ENCODE data around the gene ZNF516.

ZNF516 gene

GRCh38 chr18:76351961-76352581 is 143.0 kb downstream of the ZNF516 start (continued):
- TF ChIP-seq, protein P1, sequence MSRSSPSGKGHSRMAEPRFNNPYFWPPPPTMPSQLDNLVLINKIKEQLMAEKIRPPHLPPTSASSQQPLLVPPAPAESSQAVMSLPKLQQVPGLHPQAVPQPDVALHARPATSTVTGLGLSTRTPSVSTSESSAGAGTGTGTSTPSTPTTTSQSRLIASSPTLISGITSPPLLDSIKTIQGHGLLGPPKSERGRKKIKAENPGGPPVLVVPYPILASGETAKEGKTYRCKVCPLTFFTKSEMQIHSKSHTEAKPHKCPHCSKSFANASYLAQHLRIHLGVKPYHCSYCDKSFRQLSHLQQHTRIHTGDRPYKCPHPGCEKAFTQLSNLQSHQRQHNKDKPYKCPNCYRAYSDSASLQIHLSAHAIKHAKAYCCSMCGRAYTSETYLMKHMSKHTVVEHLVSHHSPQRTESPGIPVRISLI (tag by site-specific recombination; IDR thresholded peaks at IDR 0.05) = no peak
- TF ChIP-seq ZNF596 (tag by site-specific recombination; IDR thresholded peaks at IDR 0.05) (no peak), IKZF3 (tag by site-specific recombination; IDR thresholded peaks at IDR 0.05) (peak; percentile 70; the same call in 1 of the 2 replicates), OVOL3 (tag by site-specific recombination; IDR thresholded peaks at IDR 0.05) (no peak), KLF10 (tag by site-specific recombination; IDR thresholded peaks at IDR 0.05) (no peak), ZNF701 (tag by site-specific recombination; IDR thresholded peaks at IDR 0.05) (no peak), ZNF140 (tag by site-specific recombination; IDR thresholded peaks at IDR 0.05) (no peak), ZNF521 (tag by site-specific recombination; IDR thresholded peaks at IDR 0.05) (no peak), GFI1B (tag by site-specific recombination; IDR thresholded peaks at IDR 0.05) (no peak), ZFP41 (tag by site-specific recombination; IDR thresholded peaks at IDR 0.05; ENCODE audit: borderline replicate concordance) (no peak), ZNF391 (tag by site-specific recombination; IDR thresholded peaks at IDR 0.05; ENCODE audit: borderline replicate concordance, low read depth) (no peak), ZNF707 (tag by site-specific recombination; IDR thresholded peaks at IDR 0.05) (no peak), ZBTB49 (tag by site-specific recombination; IDR thresholded peaks at IDR 0.05; ENCODE audit: low read depth) (no peak), ZNF292 (tag by site-specific recombination; IDR thresholded peaks at IDR 0.05; ENCODE audit: borderline replicate concordance, low read depth) (no peak), ZBTB8A (tag by site-specific recombination; IDR thresholded peaks at IDR 0.05) (no peak), ZNF791 (tag by site-specific recombination; IDR thresholded peaks at IDR 0.05) (no peak), ZNF280D (tag by site-specific recombination; IDR thresholded peaks at IDR 0.05) (no peak), ZFP3 (tag by site-specific recombination; IDR thresholded peaks at IDR 0.05; ENCODE audit: low read depth) (no peak), ZNF664 (tag by site-specific recombination; IDR thresholded peaks at IDR 0.05) (no peak), ZFP69B (tag by site-specific recombination; IDR thresholded peaks at IDR 0.05) (no peak), ZNF394 (tag by site-specific recombination; IDR thresholded peaks at IDR 0.05; ENCODE audit: borderline replicate concordance) (no peak), GLIS1 (tag by site-specific recombination; IDR thresholded peaks at IDR 0.05) (peak; percentile 63; the same call in 1 of the 2 replicates), ZNF621 (tag by site-specific recombination; IDR thresholded peaks at IDR 0.05) (no peak), ZNF658 (tag by site-specific recombination; IDR thresholded peaks at IDR 0.05) (no peak)
- TF ChIP-seq, protein P2, sequence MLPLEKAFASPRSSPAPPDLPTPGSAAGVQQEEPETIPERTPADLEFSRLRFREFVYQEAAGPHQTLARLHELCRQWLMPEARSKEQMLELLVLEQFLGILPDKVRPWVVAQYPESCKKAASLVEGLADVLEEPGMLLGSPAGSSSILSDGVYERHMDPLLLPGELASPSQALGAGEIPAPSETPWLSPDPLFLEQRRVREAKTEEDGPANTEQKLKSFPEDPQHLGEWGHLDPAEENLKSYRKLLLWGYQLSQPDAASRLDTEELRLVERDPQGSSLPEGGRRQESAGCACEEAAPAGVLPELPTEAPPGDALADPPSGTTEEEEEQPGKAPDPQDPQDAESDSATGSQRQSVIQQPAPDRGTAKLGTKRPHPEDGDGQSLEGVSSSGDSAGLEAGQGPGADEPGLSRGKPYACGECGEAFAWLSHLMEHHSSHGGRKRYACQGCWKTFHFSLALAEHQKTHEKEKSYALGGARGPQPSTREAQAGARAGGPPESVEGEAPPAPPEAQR (tag by site-specific recombination; IDR thresholded peaks at IDR 0.05) = no peak
- TF ChIP-seq, protein P3, sequence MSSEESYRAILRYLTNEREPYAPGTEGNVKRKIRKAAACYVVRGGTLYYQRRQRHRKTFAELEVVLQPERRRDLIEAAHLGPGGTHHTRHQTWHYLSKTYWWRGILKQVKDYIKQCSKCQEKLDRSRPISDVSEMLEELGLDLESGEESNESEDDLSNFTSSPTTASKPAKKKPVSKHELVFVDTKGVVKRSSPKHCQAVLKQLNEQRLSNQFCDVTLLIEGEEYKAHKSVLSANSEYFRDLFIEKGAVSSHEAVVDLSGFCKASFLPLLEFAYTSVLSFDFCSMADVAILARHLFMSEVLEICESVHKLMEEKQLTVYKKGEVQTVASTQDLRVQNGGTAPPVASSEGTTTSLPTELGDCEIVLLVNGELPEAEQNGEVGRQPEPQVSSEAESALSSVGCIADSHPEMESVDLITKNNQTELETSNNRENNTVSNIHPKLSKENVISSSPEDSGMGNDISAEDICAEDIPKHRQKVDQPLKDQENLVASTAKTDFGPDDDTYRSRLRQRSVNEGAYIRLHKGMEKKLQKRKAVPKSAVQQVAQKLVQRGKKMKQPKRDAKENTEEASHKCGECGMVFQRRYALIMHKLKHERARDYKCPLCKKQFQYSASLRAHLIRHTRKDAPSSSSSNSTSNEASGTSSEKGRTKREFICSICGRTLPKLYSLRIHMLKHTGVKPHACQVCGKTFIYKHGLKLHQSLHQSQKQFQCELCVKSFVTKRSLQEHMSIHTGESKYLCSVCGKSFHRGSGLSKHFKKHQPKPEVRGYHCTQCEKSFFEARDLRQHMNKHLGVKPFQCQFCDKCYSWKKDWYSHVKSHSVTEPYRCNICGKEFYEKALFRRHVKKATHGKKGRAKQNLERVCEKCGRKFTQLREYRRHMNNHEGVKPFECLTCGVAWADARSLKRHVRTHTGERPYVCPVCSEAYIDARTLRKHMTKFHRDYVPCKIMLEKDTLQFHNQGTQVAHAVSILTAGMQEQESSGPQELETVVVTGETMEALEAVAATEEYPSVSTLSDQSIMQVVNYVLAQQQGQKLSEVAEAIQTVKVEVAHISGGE (tag by site-specific recombination; conservative IDR thresholded peaks at IDR 0.05; ENCODE audit: low read depth) = no peak
- TF ChIP-seq, protein P4, sequence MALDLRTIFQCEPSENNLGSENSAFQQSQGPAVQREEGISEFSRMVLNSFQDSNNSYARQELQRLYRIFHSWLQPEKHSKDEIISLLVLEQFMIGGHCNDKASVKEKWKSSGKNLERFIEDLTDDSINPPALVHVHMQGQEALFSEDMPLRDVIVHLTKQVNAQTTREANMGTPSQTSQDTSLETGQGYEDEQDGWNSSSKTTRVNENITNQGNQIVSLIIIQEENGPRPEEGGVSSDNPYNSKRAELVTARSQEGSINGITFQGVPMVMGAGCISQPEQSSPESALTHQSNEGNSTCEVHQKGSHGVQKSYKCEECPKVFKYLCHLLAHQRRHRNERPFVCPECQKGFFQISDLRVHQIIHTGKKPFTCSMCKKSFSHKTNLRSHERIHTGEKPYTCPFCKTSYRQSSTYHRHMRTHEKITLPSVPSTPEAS (tag by site-specific recombination; IDR thresholded peaks at IDR 0.05) = no peak

All from HEK293 (cell line).